NCI-H187 treated with DMSO at 0.1 percent for 48 hours (cell line): Measurements from ENCODE around the gene HTT.

Experiments used
- DNase-seq: peaks from one replicate; lab custom pipeline; 2025; lab: John Stamatoyannopoulos, UW

HTT gene

GRCh38 chr4:3288571-3289094 lies 214.2 kb downstream of the HTT start:
- DNase-seq: no peak

- DNase-seq: no peak
Observed at GRCh38 chr4:3290476-3290875, 216.0 kb downstream of the HTT start.

- DNase-seq: no peak
Observed at GRCh38 chr4:3290889-3291321, 216.4 kb downstream of the HTT start.

GRCh38 chr4:3291411-3291968 lies 217.0 kb downstream of the HTT start:
- no peak for DNase-seq

GRCh38 chr4:3291969-3292570 lies 217.6 kb downstream of the HTT start:
- no peak for DNase-seq

- peak; percentile 69 for DNase-seq
Observed at GRCh38 chr4:3292571-3293400, 218.3 kb downstream of the HTT start, which contains the start of gene RGS12. RGS12 (plus strand) TSS chr4:3293021; CDS start chr4:3316171, 23,150 bp downstream.
